ENCODE measurements around the gene CLDN5. TPM values are rescaled to one million over a fixed set of nuclear protein-coding genes. Genes with fewer than 3 reads are reported as not detected.

CLDN5 gene
- total RNA-seq, 1 donor from 2014 or later: 1.5 TPM

GRCh38 chr22:19503869-19504268 is 20.3 kb downstream of the CLDN5 start:
- Mint-ChIP-seq H3K27ac (peak overlapping the region; percentile 4), H3K4me1 (ENCODE audit: low read depth) (peaks cover 14% of the 10 kb centered on the region), H3K27me3 (ENCODE audit: low read depth) (no peaks in the 10 kb centered on the region), H3K36me3 (ENCODE audit: low read depth) (peaks cover 52% of the 10 kb centered on the region), H3K9me3 (no peaks in the 10 kb centered on the region), H3K4me3 (ENCODE audit: low read depth) (no peak overlapping the region)
- intact Hi-C loops (cut with micrococcal nuclease): no loop called here
- no peak for DNase-seq (ENCODE audit: low spot score)

GRCh38 chr22:19503367-19503766 is 20.8 kb downstream of the CLDN5 start:
- H3K27ac Mint-ChIP-seq: no peak overlapping the region
- no peak overlapping the region for H3K4me3 Mint-ChIP-seq (ENCODE audit: low read depth)
- DNase-seq (ENCODE audit: low spot score): no peak
- no peaks in the 10 kb centered on the region for H3K9me3 Mint-ChIP-seq
- intact Hi-C loops (cut with micrococcal nuclease): no loop called here
- H3K27me3 Mint-ChIP-seq (ENCODE audit: low read depth): no peaks in the 10 kb centered on the region
- peaks cover 14% of the 10 kb centered on the region for H3K4me1 Mint-ChIP-seq (ENCODE audit: low read depth)
- peaks cover 52% of the 10 kb centered on the region for H3K36me3 Mint-ChIP-seq (ENCODE audit: low read depth)

GRCh38 chr22:19501897-19502447 is 22.2 kb downstream of the CLDN5 start:
- H3K9me3 Mint-ChIP-seq: no peaks in the 10 kb centered on the region
- DNase-seq (ENCODE audit: low spot score): no peak
- intact Hi-C loops (cut with micrococcal nuclease): no loop called here
- H3K27me3 Mint-ChIP-seq (ENCODE audit: low read depth): no peaks in the 10 kb centered on the region
- no peak overlapping the region for H3K4me3 Mint-ChIP-seq (ENCODE audit: low read depth)
- H3K27ac Mint-ChIP-seq: no peak overlapping the region
- peaks cover 53% of the 10 kb centered on the region for H3K36me3 Mint-ChIP-seq (ENCODE audit: low read depth)
- H3K4me1 Mint-ChIP-seq (ENCODE audit: low read depth): peaks cover 14% of the 10 kb centered on the region

GRCh38 chr22:19499880-19500242 is 24.3 kb downstream of the CLDN5 start:
- Mint-ChIP-seq H3K36me3 (ENCODE audit: low read depth) (peaks cover 56% of the 10 kb centered on the region), H3K4me3 (ENCODE audit: low read depth) (no peak overlapping the region)
- intact Hi-C loops (cut with micrococcal nuclease): loop anchor here (5.0 kb wide), 1 partner anchor 132 kb away; no protein-coding TSS in a partner anchor

GRCh38 chr22:19499236-19499879 is 24.9 kb downstream of the CLDN5 start:
- intact Hi-C loops (cut with micrococcal nuclease): loop anchor here (5.0 kb wide), 1 partner anchor 133 kb away; no protein-coding TSS in a partner anchor
- Mint-ChIP-seq H3K36me3 (ENCODE audit: low read depth) (peaks cover 52% of the 10 kb centered on the region), H3K27me3 (ENCODE audit: low read depth) (no peaks in the 10 kb centered on the region), H3K27ac (no peak overlapping the region), H3K9me3 (no peaks in the 10 kb centered on the region), H3K4me1 (ENCODE audit: low read depth) (no peaks in the 10 kb centered on the region), H3K4me3 (ENCODE audit: low read depth) (no peak overlapping the region)
- no peak for DNase-seq (ENCODE audit: low spot score)

More at GRCh38 chr22:19499880-19500242, 24.3 kb downstream of the CLDN5 start:
- Mint-ChIP-seq H3K27me3 (ENCODE audit: low read depth) (no peaks in the 10 kb centered on the region), H3K27ac (no peak overlapping the region), H3K9me3 (no peaks in the 10 kb centered on the region), H3K4me1 (ENCODE audit: low read depth) (peaks cover 3% of the 10 kb centered on the region)
- DNase-seq (ENCODE audit: low spot score): no peak

GRCh38 chr22:19498866-19499190 is 25.4 kb downstream of the CLDN5 start:
- Mint-ChIP-seq H3K27ac (no peak overlapping the region), H3K4me1 (ENCODE audit: low read depth) (no peaks in the 10 kb centered on the region), H3K4me3 (ENCODE audit: low read depth) (no peak overlapping the region), H3K27me3 (ENCODE audit: low read depth) (no peaks in the 10 kb centered on the region), H3K36me3 (ENCODE audit: low read depth) (peaks cover 56% of the 10 kb centered on the region), H3K9me3 (no peaks in the 10 kb centered on the region)
- no peak for DNase-seq (ENCODE audit: low spot score)
- intact Hi-C loops (cut with micrococcal nuclease): loop anchor here (5.0 kb wide), 1 partner anchor 133 kb away; no protein-coding TSS in a partner anchor

DNA sequence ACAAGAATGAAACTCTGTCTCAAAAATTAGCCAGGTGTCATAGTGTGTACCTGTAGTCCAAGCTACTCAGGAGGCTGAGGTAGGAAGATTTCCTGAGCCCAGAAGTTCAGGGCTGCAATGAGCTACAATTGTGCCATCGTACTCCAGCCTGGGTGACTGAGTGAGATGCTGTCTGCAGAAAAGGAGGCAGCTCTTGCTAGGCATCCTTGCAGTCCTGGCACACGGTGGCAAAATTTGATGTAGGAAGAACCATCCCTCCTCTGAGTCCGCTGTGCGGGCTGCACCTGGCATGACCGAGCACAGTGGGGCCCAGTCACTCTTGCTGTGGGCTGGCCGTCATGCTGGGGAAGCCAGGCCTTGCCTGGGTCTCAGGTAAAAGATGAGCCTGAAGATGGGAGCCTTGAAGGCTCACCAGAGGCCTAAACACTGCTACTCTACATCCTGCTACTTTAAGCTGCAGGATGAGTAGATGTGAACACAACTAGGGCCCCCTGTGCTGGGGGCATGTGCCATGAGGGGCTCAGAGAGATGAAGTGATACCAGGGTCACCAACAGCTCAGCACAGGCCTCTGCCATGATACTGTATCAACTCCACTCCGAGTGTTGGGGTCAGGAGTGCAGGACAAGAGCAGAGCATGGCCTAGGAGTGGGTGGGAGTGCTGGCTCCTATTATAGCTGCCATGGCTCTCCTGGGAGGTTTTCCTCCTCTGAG is 25.9 kb downstream of the CLDN5 start:
- no peaks in the 10 kb centered on the region for H3K9me3 Mint-ChIP-seq

GRCh38 chr22:19497245-19497644 is 27.0 kb downstream of the CLDN5 start:
- Mint-ChIP-seq H3K4me3 (ENCODE audit: low read depth) (no peak overlapping the region), H3K9me3 (no peaks in the 10 kb centered on the region)

More for the DNA sequence above, 25.9 kb downstream of the CLDN5 start:
- Mint-ChIP-seq H3K27ac (no peak overlapping the region), H3K4me3 (ENCODE audit: low read depth) (no peak overlapping the region), H3K4me1 (ENCODE audit: low read depth) (peaks cover 3% of the 10 kb centered on the region), H3K36me3 (ENCODE audit: low read depth) (peaks cover 60% of the 10 kb centered on the region), H3K27me3 (ENCODE audit: low read depth) (no peaks in the 10 kb centered on the region)
- no peak for DNase-seq (ENCODE audit: low spot score)
- intact Hi-C loops (cut with micrococcal nuclease): loop anchor here (5.0 kb wide), 1 partner anchor 134 kb away; no protein-coding TSS in a partner anchor

GRCh38 chr22:19496324-19496630 is 27.9 kb downstream of the CLDN5 start:
- DNase-seq (ENCODE audit: low spot score): no peak
- no peaks in the 10 kb centered on the region for H3K9me3 Mint-ChIP-seq
- H3K4me1 Mint-ChIP-seq (ENCODE audit: low read depth): peaks cover 13% of the 10 kb centered on the region
- H3K36me3 Mint-ChIP-seq (ENCODE audit: low read depth): peaks cover 70% of the 10 kb centered on the region
- intact Hi-C loops (cut with micrococcal nuclease): loop anchor here (5.0 kb wide), 1 partner anchor 136 kb away; no protein-coding TSS in a partner anchor
- H3K4me3 Mint-ChIP-seq (ENCODE audit: low read depth): no peak overlapping the region
- no peak overlapping the region for H3K27ac Mint-ChIP-seq
- H3K27me3 Mint-ChIP-seq (ENCODE audit: low read depth): no peaks in the 10 kb centered on the region

More at GRCh38 chr22:19497245-19497644, 27.0 kb downstream of the CLDN5 start:
- Mint-ChIP-seq H3K4me1 (ENCODE audit: low read depth) (peaks cover 9% of the 10 kb centered on the region), H3K27ac (no peak overlapping the region), H3K27me3 (ENCODE audit: low read depth) (no peaks in the 10 kb centered on the region), H3K36me3 (ENCODE audit: low read depth) (peaks cover 68% of the 10 kb centered on the region)
- DNase-seq (ENCODE audit: low spot score): no peak
- intact Hi-C loops (cut with micrococcal nuclease): loop anchor here (5.0 kb wide), 1 partner anchor 135 kb away; no protein-coding TSS in a partner anchor

- Mint-ChIP-seq H3K4me3 (ENCODE audit: low read depth) (no peak overlapping the region), H3K9me3 (no peaks in the 10 kb centered on the region), H3K4me1 (ENCODE audit: low read depth) (peaks cover 13% of the 10 kb centered on the region), H3K27me3 (ENCODE audit: low read depth) (no peaks in the 10 kb centered on the region), H3K27ac (no peak overlapping the region), H3K36me3 (ENCODE audit: low read depth) (peaks cover 68% of the 10 kb centered on the region)
- no peak for DNase-seq (ENCODE audit: low spot score)
- intact Hi-C loops (cut with micrococcal nuclease): loop anchor here (5.0 kb wide), 1 partner anchor 137 kb away; no protein-coding TSS in a partner anchor
These were observed 28.5 kb downstream of the CLDN5 start for GRCh38 chr22:19495562-19496323.

DNA sequence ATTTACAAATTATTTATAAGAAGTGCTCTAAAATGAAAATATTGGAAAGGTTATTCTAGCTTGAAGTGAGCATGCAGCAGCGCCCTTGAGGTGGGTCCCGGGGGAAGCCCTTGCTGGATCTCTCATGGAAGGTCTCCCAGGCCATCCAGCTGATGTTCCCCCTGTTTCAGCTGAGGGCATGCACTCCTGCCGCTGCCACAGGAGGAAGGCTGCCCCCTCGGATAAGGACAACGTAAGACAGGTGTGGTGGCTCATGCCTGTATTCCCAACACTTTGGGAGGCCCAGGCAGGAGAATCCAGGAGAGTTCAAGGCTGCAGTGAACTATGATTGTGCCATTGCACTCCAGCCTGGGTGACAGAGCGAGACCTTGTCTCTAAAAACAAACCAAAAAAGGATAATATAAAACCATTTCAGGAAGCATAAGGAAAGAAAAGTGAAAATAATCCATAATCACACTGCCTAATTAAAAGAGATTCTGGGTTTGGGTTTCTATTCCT is 29.5 kb downstream of the CLDN5 start:
- Mint-ChIP-seq H3K27ac (no peak overlapping the region), H3K36me3 (ENCODE audit: low read depth) (peaks cover 72% of the 10 kb centered on the region), H3K4me1 (ENCODE audit: low read depth) (peaks cover 19% of the 10 kb centered on the region), H3K27me3 (ENCODE audit: low read depth) (no peaks in the 10 kb centered on the region), H3K4me3 (ENCODE audit: low read depth) (no peak overlapping the region), H3K9me3 (no peaks in the 10 kb centered on the region)
- no peak for DNase-seq (ENCODE audit: low spot score)
- intact Hi-C loops (cut with micrococcal nuclease): loop anchor here (5.0 kb wide), 1 partner anchor 138 kb away; no protein-coding TSS in a partner anchor

GRCh38 chr22:19494001-19494560 is 30.1 kb downstream of the CLDN5 start:
- DNase-seq (ENCODE audit: low spot score): no peak
- Mint-ChIP-seq H3K4me3 (ENCODE audit: low read depth) (no peak overlapping the region), H3K4me1 (ENCODE audit: low read depth) (peaks cover 25% of the 10 kb centered on the region), H3K27ac (no peak overlapping the region), H3K36me3 (ENCODE audit: low read depth) (peaks cover 73% of the 10 kb centered on the region), H3K9me3 (no peaks in the 10 kb centered on the region), H3K27me3 (ENCODE audit: low read depth) (no peaks in the 10 kb centered on the region)
- intact Hi-C loops (cut with micrococcal nuclease): no loop called here

All from activated T-helper 2 cell treated with anti-CD3 and anti-CD28 coated beads, Interferon-gamma antibody, Interleukin-2, Interleukin-4, amounts not matched to agents 10 μg/mL and 5 μg/mL and 100 μg/mL, durations not matched to agents 14 hours and 24 hours and 36 hours (primary cell).